Activated B cell treated with CpG ODN at 0.5 μM for 24 hours (primary cell): ENCODE data around the gene TMEM245. TPM values are rescaled to one million over a fixed set of nuclear protein-coding genes. Genes with fewer than 3 reads are reported as not detected.

Source experiments
- ATAC-seq: fragments of 200-7000 bp; cut with Tn5 transposase; one replicate; pipeline ENCODE4 v1.10.0; 2021; ENCODE audit warnings: low read depth, mild to moderate bottlenecking, moderate library complexity
- CTCF ChIA-PET: fragments of 350-600 bp; sonication (Branson Sonifier 250); formaldehyde crosslinking; loops from one replicate; lab custom pipeline; 2021; ENCODE audit warnings: antibody characterized with exemption; lab: Charles Lee
- POLR2A ChIA-PET: fragments of 350-600 bp; sonication (Branson Sonifier 250); formaldehyde crosslinking; loops from one replicate; lab custom pipeline; 2021; ENCODE audit warnings: antibody characterized with exemption; lab: Charles Lee
- DNase-seq: peaks from one replicate; pipeline ENCODE4 v3.0.0; 2022
- H3K27ac Mint-ChIP-seq: one replicate; pipeline ENCODE4 v1.8.0; 2020; ENCODE audit warnings: mixed read lengths
- H3K27me3 Mint-ChIP-seq: one replicate; pipeline ENCODE4 v1.8.0; 2021; ENCODE audit warnings: mixed read lengths
- H3K36me3 Mint-ChIP-seq: one replicate; pipeline ENCODE4 v1.8.0; 2021; ENCODE audit warnings: low read depth, mixed read lengths
- H3K4me1 Mint-ChIP-seq: one replicate; pipeline ENCODE4 v1.8.0; 2021; ENCODE audit warnings: mixed read lengths
- H3K4me3 Mint-ChIP-seq: one replicate; pipeline ENCODE4 v1.8.0; 2020; ENCODE audit warnings: mild to moderate bottlenecking, mixed read lengths
- H3K9me3 Mint-ChIP-seq: one replicate; pipeline ENCODE4 v1.8.0; 2020; ENCODE audit warnings: mixed read lengths
- intact Hi-C: fragments of 100-400 bp; cut with micrococcal nuclease; formaldehyde crosslinking; loops from one replicate; pipeline ENCODE4 v1.15.1; 2024
- total RNA-seq: library from RNA; stranded (reverse); gene quantifications from 2 replicates; pipeline ENCODE4 v1.2.3, GENCODE V29; 2022
- TF ChIP-seq, protein P1 (sequence below): fragments of 200-600 bp; IDR thresholded peaks from one replicate; pipeline ENCODE4 v1.8.0; 2022; ENCODE audit warnings: antibody characterized with exemption, mild to moderate bottlenecking

Gene TMEM245
- total RNA-seq, 1 donor from 2014 or later: 20.6 TPM

DNA sequence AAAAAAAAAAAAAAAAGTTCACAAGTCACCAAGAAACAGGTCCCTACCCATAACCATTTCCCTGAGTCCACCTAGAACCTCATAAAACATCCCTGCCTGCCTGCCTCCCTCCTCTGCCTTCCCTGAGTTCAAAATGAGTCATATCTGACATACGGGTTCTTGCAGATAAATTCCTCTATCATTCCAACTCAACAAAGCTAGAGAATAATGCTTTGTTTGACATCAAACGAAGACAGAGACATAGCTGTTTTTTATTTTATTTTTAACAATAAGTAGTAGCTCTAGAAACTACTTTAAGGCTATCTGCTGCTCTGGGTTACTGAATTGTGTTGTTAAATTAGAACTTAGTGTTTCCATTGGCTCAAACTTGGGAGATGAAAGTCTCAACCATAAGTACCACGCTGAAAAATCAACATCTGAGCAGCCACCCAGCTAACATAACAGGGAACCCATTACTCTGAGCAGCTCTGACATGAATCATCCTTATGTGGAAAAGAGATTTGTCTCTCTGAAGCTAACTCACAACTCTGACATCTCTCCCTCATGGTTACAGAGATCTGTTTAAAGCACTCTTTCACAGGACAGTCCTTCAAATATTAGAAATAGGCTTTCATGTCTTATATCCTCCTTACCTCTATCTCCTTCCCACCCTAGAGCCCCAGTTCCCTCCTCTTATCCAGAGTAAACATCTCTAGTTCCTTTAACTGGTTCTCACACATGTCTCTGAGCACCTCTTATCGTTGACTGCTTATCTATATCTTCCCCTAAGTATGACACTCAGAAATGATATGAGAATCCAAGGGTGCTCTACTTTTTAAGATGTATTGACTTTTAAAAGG is 12.1 kb downstream of the TMEM245 start:
- H3K27ac Mint-ChIP-seq: peak overlapping the region; percentile 61
- peaks cover 4% of the 10 kb centered on the region for H3K9me3 Mint-ChIP-seq
- peaks cover 58% of the 10 kb centered on the region for H3K4me1 Mint-ChIP-seq
- TF ChIP-seq, protein P1, sequence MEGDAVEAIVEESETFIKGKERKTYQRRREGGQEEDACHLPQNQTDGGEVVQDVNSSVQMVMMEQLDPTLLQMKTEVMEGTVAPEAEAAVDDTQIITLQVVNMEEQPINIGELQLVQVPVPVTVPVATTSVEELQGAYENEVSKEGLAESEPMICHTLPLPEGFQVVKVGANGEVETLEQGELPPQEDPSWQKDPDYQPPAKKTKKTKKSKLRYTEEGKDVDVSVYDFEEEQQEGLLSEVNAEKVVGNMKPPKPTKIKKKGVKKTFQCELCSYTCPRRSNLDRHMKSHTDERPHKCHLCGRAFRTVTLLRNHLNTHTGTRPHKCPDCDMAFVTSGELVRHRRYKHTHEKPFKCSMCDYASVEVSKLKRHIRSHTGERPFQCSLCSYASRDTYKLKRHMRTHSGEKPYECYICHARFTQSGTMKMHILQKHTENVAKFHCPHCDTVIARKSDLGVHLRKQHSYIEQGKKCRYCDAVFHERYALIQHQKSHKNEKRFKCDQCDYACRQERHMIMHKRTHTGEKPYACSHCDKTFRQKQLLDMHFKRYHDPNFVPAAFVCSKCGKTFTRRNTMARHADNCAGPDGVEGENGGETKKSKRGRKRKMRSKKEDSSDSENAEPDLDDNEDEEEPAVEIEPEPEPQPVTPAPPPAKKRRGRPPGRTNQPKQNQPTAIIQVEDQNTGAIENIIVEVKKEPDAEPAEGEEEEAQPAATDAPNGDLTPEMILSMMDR: no peak
- POLR2A ChIA-PET: no interaction called here
- peak overlapping the region; percentile 36 for H3K4me3 Mint-ChIP-seq
- peaks cover 30% of the 10 kb centered on the region for H3K36me3 Mint-ChIP-seq
- ATAC-seq (no peak), DNase-seq (no peak)
- CTCF ChIA-PET: no interaction called here
- intact Hi-C loops: loop anchor here (10.0 kb wide), 1 partner anchor 357 kb away; no protein-coding TSS in a partner anchor
- no peaks in the 10 kb centered on the region for H3K27me3 Mint-ChIP-seq

DNA sequence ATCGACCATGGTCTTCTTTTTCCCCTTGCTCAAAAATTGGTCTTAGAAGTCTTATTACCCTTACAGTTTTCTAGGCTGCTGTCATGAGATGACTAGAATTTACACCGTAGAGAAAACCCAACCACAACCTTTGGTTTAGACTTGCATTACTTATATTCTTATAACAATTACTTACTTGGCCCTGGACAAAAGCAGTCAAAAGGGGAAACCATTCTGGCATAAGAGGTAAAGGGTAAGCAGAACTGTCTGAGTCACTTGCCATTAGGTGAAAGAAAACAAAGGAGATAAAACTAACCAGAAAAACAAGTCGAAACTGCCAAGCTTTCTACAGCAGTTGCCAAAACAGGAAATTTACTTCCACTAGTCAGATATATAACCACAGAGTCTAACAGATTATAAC is 17.9 kb downstream of the TMEM245 start:
- Mint-ChIP-seq H3K4me1 (peaks cover 42% of the 10 kb centered on the region), H3K36me3 (peaks cover 61% of the 10 kb centered on the region), H3K9me3 (peaks cover 4% of the 10 kb centered on the region), H3K4me3 (no peak overlapping the region), H3K27me3 (no peaks in the 10 kb centered on the region), H3K27ac (peak overlapping the region; percentile 35)
- intact Hi-C loops: loop anchor here (1.0 to 10.0 kb wide), 2 partner anchors 8 to 363 kb away; no protein-coding TSS in a partner anchor
- ChIA-PET POLR2A (no interaction called here), CTCF (no interaction called here)
- ATAC-seq (peak; percentile 50), DNase-seq (no peak)
- TF ChIP-seq, protein P1: no peak

DNA sequence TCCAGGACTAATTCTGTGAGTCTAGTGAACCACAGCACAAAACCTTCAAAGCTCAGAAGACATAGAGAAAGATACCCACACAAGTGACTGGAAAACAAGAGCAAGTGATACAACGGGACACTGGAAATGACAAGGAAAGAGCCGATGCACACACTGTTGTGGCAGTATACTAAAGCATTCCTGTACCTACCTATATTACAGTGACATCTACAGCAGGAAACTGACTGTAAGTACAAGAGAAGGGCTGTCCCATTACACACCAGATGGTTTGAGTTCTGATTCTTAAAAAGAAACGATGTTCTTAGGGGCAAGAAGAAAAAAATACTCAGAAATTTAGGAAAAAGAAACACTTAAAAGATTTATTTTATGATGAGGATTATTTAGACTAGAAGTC is 18.5 kb downstream of the TMEM245 start:
- ATAC-seq (no peak), DNase-seq (no peak)
- Mint-ChIP-seq H3K4me3 (no peak overlapping the region), H3K27me3 (no peaks in the 10 kb centered on the region), H3K36me3 (peaks cover 64% of the 10 kb centered on the region), H3K27ac (no peak overlapping the region), H3K9me3 (peaks cover 4% of the 10 kb centered on the region), H3K4me1 (peaks cover 40% of the 10 kb centered on the region)
- ChIA-PET CTCF (no interaction called here), POLR2A (interaction anchor here (0.9 to 1.4 kb wide), 2 partner anchors 17 to 18 kb away, joined by 3 to 4 read pairs; partner anchors contain the start of gene TMEM245)
- intact Hi-C loops: loop anchor here (1.0 to 10.0 kb wide), 2 partner anchors 9 to 364 kb away; no protein-coding TSS in a partner anchor
- TF ChIP-seq, protein P1: no peak

DNA sequence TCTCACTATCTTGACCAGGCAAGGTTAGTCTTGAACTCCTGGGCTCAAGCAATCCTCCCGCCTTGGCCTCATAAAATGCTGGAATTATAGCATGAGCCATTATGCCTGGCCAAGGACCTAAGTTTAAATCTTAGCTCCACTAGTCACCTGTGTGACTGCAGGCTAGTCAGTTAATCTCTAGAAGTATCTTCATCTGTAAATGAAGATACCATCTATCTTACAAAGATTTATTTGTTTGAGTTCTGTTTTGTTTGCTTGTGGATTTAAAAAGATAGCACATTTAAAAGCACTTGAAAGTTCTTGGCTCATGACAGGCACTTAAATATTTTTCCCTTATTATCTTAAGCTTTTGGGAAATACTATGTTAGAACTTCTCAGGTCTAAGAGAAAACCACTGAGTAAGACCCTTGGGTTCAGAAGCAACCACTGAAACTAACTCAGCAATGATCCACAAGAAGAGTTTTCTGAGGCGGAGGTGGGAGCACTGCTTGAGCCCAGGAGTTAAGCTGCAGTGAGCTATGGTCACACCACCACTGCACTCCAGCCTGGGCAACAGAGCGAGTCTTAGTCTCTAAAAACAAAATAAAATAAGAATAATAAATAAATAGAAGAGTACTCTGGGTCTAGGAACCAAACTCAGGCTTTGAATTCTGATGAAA is 19.1 kb downstream of the TMEM245 start:
- Mint-ChIP-seq H3K36me3 (peaks cover 68% of the 10 kb centered on the region), H3K9me3 (peaks cover 4% of the 10 kb centered on the region), H3K4me3 (no peak overlapping the region), H3K27ac (no peak overlapping the region), H3K27me3 (no peaks in the 10 kb centered on the region), H3K4me1 (peaks cover 40% of the 10 kb centered on the region)
- DNase-seq (no peak), ATAC-seq (no peak)
- TF ChIP-seq, protein P1: no peak
- intact Hi-C loops: loop anchor here (1.0 to 10.0 kb wide), 2 partner anchors 10 to 364 kb away; no protein-coding TSS in a partner anchor
- CTCF ChIA-PET: no interaction called here
- POLR2A ChIA-PET: interaction anchor here (0.9 to 1.4 kb wide), 2 partner anchors 18 to 19 kb away, joined by 3 to 4 read pairs; partner anchors contain the start of gene TMEM245

DNA sequence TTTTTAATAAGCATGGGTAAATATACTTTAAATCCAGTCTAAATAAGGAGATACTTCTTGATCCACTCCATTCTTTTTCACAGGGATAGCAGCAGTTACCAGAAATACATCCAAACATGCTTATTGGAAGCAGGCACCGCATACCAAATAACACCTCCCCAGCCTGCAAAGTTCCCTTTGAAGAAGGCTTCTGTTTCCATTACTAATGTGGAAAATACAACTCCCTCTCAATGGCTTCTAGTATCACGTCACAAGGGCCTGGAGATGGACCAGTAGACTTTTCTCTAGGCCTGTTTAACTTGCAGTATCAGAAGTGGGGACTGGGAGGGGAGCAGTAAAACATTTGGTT is 20.8 kb downstream of the TMEM245 start:
- no peak overlapping the region for H3K27ac Mint-ChIP-seq
- H3K9me3 Mint-ChIP-seq: peaks cover 2% of the 10 kb centered on the region
- TF ChIP-seq, protein P1: no peak
- CTCF ChIA-PET: interaction anchor here (1.5 kb wide), 1 partner anchor 371 kb away, joined by 3 read pairs; no protein-coding TSS in a partner anchor
- no peak overlapping the region for H3K4me3 Mint-ChIP-seq
- H3K4me1 Mint-ChIP-seq: peaks cover 40% of the 10 kb centered on the region
- ATAC-seq (no peak), DNase-seq (no peak)
- intact Hi-C loops: no loop called here
- POLR2A ChIA-PET: no interaction called here
- H3K36me3 Mint-ChIP-seq: peaks cover 69% of the 10 kb centered on the region
- no peaks in the 10 kb centered on the region for H3K27me3 Mint-ChIP-seq
